SIG-M5 (cell line): ENCODE measurements around the gene CHD6.

Experiments used
- DNase-seq: peaks from one replicate; lab custom pipeline; 2025; lab: John Stamatoyannopoulos, UW

CHD6 gene

DNA sequence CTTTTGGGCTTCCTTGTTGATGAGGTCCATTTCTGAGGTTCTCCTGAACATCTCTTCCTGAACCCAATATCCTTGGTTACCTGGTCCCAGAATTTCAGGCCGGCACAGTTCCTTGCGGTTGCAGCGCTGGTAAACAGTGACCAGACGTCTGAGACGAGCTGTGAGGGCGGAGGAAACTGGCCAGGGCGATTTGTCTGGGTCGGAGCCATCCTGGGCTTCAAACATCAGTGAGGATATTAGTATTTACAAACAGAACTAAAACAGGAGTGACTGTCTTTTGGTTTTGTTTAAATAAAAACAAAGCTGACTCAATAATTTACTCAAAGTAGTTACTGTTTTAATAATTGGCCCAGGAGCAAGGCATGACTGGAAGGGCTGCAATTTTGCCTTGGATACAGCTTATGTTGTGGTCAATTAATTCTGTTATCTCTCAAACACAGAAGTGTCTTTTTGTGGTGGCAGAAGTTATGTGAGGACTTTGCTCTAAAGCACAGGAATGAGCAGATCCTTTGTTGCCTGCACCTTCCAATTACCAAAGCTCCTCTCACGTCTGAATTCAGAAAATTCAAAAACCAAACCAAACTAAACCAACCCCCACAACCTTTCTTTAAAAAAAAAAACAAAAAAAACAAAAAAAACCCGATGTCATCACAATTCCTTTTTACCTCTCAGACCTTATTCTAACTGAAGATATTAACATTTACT is 192.8 kb downstream of the CHD6 start:
- DNase-seq: no peak

DNA sequence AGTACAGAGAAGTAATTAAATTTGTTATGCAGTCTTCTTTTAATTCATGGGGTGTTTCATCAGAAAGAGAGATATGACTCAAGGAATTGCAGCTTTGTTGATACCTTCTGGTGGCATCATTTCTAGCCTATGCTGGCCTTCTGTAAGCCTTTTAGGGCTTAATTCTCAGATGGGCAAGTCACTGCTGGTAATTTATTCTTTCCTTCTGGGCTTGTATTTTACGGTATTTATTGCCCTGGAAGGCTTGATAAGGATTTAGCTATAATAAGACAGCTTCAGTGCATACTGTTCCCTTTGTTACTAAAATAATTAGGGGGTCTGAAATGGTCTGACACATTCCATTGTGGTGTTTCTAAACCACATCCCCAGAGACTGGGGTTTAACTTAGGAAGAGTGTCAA is 193.6 kb downstream of the CHD6 start:
- no peak for DNase-seq

DNA sequence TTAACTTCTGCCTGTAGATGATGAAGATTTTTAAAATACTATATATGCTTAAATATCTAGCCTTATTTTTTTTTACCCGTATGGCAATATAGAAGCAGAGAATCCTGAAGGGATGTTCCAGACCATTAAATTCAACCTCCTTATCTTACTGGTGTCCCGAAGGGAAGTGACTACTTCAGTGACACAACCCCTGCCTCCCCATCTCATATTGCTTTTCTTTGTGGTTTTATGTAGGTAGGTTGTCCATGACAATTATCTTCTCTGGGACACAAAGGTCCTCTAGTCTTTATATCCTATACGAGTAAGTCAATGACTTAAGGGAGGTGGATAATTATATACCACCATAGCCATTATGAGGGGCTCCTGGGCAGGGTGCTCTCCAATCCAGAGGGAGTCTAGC is 194.2 kb downstream of the CHD6 start:
- no peak for DNase-seq

DNA sequence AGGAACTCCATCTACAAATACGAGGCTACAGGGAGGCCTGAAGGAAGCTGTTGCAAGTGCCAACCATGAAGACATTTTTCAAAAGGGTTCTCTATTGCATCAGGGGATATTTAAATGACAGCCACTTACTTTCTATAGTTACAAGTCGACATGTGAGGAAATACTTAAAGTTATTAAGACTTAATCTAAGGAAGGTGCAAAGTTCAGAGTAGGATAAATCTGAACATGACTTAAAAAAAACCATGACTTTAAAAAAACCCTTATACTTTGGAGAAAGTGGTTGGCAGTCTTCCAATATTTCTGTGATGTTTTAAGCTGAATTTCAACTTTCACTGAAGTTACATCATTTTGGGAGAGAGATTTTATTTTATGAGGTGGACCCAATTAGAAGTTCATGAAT is 195.2 kb downstream of the CHD6 start:
- no peak for DNase-seq

DNA sequence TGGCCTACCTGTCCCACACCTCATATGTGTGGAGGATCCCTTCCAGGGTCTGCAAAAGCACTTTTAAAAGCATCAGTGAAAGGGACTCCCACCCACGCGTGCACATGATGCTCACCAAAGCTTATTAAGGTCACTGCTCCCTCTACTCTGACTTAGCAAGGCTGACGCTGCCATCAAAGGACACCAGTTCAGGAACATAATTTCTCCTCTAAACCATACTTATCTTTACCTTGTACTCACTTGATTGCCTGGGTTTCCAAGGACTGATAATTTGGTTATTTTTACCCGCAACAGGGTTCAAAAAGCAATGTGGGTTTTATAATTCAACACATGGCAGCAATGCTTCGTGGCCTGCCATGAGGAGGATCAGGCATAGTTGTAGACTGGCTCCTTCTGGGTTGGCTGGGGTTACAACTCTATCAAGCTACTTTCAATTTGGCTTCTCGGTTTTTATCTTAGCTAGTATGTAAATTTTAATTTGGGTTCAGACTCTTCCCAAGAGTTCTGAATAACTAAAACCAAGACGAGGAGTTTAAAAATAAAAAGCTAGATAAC is 199.4 kb downstream of the CHD6 start:
- DNase-seq: no peak

DNA sequence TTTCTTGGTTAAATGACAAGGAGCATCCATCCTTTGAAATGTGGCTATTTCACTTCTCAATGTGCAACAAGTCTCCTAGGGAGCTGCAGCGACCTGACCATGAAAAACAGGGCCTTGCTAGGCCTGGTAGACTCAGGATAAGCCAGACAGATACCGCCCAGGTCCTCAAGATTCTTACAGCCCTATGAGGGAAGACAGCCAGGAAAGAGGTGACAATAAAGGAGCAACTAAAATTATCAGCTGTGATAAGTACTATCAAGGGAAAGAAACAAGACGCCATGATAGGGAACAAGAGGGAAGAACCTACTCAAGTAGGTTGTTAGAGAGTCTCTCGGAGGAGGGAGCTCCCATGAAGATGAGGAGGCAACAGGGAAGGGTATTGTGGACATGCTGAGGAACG is 200.1 kb downstream of the CHD6 start:
- DNase-seq: no peak

DNA sequence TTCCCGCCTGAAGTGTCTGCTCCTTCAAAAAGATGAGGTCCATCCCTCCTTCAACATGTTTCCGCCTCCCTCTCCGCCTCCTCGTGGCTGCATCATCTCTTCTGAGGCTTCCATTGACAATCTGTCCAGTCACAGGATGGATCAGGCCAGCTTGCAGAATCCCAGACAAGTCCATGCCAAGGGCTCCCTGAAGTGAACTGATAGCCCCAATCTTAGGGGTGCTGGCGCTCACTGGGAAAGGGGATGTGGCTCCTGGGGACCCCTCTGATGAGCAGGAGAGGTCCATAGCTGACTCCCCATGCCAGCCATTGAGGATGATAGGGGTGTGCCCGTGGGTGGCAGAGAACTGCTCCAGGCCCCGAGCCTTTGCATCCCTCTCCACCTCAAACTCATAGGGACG is 203.0 kb downstream of the CHD6 start:
- DNase-seq: no peak

DNA sequence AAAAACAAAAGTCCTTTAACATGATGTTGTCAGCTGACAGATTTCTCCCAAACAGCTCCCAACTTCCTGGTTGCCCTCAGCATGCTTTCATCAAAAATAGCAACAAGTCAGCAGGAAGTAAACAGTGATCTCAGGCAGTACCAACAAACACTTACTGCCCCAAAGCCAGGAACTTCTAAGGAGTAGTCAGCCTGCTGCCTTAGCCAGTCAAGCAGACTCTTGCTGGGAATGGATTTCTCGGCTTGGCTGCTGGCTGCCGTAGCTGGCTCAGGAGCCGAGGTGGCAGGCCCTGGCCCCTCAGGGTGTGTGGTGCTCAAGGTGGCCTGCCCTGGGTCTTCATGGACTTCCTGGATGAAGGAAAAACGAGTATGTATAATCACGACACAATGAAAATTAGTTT is 205.0 kb downstream of the CHD6 start:
- no peak for DNase-seq

DNA sequence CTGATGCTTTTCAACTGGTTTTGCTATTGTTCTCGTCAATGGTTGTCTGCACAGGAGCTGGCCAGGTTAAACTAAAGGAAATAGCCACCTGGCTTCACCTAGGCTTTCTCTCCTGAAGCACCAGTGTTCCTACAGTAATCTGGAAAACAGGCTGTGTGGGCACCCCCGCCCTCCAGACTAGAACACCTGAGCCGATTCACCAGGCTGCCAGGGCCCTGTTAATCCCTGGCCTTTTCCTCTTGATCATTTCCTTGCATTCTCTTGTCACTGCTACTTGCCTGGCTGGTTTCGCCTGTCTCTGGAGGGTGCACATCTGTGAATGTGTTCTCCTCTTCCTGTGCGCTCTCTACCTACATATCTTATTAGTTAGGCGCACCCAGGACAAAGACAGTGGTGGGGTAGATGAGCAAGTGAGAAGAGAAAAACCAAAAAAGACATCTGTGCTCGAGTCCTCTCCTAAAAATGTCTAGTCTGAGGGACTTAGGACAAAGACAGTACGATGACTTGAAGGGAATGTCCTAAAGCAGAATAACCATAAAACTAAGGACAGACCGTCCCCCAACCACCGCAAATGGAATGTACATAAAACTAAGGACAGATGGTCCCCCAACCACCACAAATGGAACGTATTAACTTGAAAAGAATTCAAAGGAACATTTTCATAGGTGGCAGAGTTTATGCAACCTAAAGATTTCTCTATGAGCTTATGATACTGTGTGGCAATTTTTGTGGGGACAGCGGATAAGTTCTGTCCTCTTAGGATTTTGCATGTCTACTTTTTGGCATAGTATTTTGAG is 205.7 kb downstream of the CHD6 start:
- no peak for DNase-seq

DNA sequence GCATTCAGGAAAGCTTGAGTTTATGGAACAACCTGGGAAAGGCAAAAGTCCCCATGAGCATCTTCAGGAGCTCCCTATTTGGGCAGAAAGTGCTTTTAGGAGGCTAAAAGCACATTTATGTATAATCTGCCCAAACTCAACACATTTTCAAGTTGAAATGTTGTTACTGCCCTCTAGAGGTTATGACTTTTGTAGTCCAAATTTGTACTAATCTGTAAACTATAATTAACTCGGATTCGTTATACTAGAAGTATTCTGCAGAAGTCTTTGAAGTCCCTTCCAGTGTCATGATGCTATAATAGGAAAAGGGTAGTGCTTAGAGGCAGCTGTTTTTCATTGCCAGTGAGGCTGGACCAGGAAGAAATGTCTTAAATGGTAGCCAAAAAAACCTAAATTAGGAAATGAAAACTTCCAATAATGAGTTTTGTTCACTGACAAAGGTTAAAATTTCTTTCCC is 206.8 kb downstream of the CHD6 start:
- no peak for DNase-seq

DNA sequence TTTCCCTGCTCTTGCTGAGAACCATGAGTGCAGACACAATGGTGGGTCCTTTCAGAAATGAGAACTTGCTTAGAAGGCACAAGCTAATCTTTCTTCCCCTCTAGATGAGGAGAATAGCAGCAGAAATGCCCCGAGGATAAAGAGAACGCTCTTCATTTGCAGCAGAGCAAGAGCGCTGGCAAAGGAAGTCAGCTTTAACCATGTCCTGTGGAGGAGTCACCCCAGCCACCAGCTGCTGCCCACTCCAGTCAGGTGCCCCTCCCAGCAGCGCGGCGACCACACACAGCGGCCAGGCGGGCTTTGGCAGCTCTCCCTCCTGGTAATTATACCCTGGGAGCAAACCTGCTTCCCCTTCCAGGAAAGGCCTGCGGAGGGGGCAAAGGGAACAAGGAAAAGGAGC is 209.2 kb downstream of the CHD6 start:
- no peak for DNase-seq

DNA sequence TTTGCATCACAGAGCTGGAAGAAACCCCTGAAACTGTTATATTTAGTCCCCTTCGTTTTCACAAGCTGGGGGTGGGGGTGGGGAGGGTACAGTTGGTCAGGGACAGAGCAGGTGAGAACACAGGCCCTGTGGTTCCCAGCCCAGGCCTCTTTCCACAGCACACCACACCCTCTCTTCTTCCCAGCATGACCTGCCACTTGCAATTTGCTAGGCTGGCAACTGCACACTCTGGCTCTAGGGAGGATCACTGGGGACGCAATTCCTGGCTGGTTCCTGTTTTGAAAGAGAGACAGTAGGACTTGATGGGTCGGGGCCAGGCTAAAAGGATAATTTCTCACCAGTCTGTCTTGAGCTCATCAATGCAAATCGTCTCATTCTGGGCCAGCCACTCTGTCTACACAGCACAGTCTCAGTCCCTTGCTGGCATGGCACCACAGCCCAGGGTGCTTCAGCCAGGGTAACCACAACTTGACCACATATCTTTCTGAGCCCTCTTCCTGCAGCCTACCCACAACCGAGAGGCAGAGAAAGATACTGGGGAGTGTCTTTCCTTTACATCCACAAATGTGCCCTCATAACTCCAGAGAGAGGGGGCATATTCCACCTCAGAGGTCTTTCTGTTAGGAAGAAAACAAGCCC is 209.9 kb downstream of the CHD6 start:
- no peak for DNase-seq

DNA sequence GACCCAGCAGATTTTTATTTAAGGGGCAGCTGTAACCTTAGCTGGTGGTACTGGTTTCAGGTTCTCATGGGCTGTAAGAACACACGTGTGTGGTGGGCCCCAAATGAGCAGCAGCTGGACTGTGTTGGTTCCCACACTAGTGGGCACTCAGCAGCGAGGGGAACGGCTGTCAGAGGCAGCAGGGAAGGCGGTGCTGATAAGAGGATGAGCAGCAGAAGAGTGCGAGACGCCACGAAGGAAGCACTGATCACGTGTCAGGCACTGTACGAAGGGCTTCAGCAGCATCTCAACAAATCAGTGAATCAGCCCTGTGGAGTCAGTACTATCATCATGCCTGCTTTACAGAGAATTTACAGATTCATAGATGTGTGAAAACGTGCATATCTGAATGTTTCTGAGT is 210.6 kb downstream of the CHD6 start:
- no peak for DNase-seq

DNA sequence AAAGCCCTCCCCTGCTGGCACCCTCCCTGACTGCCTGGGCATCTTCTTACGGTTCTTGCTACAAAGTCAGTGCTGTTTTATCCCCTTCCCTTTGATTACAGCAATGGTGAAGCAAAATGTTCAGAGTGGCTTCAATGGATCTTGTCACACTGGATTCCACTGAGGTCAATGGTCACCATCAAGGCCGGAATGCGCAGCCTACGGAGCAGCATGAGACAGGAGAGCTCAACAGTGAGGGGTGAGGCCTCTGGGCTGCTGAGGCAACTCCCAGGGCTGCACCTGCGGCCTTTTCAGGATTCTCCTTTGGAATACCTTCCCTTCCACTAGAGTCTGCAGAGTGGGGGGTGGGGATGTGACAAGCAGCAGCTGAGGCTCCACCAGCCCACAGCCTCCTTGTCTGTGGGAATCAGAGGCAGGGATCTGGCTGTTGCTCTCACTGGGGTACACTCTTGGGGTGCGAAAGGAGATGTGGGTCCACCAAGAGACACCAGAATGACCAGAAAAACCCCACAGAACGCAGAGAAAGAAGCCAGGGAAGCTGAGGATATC is 211.2 kb downstream of the CHD6 start:
- DNase-seq: no peak

DNA sequence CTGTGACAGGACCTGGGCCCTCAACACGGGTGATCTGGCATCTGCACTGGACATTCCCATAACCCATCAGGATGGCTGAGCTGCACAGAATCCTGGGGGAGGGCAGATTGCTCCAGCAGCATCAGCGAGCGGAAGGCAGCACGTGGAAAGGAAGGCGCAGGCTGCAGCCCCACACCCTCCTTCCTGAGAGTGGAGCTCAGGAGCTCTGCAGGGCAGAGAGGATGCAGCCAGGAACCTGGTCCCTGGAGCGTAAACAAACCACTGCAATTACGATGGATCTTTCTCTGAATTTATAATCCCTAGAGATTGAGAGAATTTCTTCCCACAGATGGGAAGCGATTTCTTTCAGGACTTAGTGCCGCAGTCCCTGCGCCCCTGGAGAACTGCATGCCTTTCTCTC is 211.8 kb downstream of the CHD6 start:
- DNase-seq: no peak

DNA sequence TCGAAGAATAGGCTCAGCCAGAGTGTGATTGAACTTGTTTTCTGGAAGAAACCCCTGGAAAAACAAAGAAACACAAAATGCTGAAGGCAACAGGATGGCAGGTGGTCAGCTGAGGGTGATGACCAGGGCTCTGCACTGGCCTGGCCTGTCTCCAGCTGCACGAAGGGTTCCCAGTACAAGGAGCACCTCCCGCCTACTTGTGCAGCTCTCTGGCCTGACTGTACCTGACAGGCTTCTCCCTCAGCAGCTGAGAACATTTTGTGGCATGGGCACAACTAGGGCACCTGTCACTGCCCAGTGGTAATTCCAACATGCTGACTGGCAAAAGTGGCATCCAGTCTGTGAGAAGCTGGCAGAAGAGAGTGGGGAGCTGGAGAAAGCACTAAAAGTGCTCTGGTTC is 212.7 kb downstream of the CHD6 start:
- no peak for DNase-seq

DNA sequence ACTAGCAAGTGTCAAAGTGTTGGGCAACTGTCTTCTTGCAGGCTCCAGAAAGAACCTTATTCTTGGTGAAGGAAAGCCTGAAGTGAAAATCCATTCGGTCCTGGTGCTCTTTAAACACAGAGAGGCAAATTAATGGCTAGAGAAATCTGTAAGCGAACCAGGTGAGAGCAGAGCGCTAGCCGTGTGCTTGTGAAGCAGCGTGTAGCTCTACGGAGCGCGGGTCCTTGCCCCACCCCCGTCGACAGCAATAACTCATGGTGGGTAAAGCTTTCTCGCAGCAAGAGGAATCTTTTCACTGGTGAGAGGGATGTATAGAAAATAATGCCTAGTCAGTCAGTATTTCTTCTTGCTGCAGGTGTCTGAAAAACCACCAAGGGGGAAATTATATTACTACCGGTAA is 214.6 kb downstream of the CHD6 start:
- no peak for DNase-seq

DNA sequence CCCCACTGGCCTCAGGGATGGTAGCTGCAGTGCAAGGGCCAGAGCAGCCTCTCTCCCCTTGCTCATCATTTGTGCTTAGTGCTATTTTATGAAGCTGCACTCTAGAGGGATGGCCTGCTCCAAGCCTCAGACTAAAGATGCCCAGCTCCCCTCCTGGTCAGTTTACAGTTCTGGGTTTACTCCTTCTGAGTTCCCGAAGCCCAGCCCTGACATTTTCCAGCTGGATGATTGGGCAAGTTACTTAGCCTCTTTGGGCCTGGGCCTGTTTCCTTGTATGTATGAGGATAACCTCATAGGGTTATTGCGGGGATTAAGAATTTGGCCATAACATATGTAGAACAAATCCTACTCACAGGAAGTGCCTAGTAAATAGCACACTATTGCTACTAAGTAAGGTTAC is 219.8 kb downstream of the CHD6 start:
- no peak for DNase-seq

DNA sequence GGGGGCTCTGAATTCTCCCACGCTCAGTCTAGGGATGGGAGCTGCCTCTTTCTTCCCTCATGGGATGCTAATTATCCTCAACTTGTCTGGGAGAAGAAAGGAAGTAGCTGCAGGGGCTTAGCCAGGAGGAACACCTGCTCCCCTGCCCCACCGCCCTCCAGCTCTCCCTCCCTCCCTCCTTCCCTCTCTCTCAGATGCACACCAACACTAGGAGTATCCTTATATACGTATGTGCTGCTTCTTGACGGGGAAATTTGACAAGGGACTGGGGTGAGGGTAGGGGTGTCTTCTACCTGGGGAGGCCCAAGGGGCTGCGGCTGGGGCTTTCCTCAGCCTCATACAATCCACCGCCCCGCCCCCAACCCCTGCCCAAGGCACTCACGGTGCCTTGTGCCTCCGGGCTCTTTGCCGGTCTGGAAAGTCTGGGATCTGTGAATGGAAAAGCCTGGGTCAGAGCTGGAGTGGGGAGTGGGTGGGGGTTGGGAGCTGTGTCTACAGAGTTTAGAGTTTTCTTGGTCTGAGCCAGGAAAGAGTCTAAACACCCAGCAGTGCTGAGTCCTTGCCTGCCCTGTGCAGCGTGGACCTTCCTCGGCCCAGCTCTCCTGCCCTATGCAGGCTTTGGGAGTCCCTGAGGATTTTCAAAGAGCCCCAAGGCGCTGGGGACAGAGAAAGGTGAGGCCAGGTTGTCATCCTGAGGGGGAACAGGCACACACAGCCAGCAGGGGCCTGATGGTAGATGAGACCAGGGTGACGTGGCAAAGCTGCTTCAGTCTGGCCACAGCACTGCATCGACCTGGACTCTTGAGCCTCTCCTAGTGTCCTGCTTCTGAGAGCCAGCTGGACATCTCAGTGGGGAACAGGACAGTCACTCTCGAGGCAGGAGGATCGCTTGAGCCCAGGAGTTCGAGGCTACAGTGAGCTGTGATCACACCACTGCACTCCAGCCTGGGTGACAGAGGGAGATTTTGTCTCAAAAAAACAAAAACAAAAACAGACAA is 222.2 kb downstream of the CHD6 start:
- DNase-seq: no peak

DNA sequence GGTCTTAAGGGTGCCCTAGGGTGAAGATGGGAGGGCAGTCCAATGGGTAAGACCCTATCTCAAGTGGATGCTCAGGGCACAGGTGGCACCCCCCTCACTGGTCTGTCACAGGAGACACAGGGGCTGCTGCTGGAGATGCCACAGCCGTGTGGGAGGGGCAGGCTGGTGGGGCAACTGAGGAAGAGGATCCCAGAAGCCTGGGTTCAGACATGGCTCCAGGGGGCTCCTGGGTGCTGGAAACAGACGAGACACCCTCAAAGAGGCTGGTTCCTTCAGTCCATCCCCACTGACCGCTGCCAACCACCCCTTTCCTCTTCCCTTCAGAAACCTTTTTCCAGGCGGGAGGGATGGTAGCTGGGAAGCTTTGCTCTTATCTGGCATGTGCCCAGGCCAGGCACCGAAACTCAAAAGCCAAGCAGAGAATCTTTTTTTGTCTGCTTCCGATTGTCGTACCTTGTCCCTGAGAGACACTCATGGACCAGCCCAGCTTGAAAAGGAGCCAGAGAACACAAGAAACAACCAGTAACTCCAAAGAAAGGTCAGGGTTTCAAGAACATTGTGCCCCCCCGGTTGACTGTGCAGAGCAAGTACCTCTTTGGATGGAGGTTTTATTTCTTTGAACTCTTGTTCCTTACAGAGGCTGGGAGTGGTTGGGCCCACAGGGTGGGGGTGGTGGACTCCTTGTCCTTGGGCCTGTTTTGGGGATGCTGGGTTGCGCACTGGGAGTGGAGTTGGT is 223.1 kb downstream of the CHD6 start:
- DNase-seq: no peak

DNA sequence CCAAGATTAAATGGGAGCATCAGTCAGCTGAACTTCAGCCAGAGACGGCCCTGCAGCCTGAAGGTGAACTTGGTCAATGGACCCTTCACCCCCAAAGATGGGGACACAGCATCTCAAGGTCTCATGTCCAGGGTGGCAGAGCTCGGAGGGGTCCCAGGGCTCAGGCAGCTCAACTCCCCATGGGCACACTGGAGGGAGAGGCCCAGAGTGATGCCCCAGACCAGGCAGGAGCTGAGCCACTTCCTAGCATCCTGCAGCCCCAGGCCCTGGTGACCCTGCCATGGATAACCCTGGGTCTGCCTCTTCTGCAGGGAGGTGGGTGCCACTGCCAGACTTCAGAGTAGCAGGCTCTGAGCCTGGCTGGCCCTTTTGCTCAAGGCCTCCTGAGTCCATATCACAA is 224.1 kb downstream of the CHD6 start:
- no peak for DNase-seq
